ENCODE results near the gene CHORDC1. TPM values are rescaled to one million over a fixed set of nuclear protein-coding genes. Genes with fewer than 3 reads are reported as not detected.
"Not testable (repeated sequence)": the region's sequence is repeated elsewhere in the genome, so short reads cannot be mapped to it uniquely, and the experiment has no call there.

The CHORDC1 gene
- total RNA-seq, 1 donor from 2014 or later = 41.4 TPM

GRCh38 chr11:90187839-90188238 is 35.0 kb downstream of the CHORDC1 start:
- TF ChIP-seq, protein P1, sequence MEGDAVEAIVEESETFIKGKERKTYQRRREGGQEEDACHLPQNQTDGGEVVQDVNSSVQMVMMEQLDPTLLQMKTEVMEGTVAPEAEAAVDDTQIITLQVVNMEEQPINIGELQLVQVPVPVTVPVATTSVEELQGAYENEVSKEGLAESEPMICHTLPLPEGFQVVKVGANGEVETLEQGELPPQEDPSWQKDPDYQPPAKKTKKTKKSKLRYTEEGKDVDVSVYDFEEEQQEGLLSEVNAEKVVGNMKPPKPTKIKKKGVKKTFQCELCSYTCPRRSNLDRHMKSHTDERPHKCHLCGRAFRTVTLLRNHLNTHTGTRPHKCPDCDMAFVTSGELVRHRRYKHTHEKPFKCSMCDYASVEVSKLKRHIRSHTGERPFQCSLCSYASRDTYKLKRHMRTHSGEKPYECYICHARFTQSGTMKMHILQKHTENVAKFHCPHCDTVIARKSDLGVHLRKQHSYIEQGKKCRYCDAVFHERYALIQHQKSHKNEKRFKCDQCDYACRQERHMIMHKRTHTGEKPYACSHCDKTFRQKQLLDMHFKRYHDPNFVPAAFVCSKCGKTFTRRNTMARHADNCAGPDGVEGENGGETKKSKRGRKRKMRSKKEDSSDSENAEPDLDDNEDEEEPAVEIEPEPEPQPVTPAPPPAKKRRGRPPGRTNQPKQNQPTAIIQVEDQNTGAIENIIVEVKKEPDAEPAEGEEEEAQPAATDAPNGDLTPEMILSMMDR (IDR thresholded peaks at IDR 0.05; ENCODE audit: borderline replicate concordance) = no peak
- no peak for DNase-seq
- H3K27me3 ChIP-seq (ENCODE audit: low read depth) = no peaks in the 10 kb centered on the region
- no peaks in the 10 kb centered on the region for H3K4me1 ChIP-seq
- no peak overlapping the region for H3K27ac ChIP-seq (replicated peaks)
- intact Hi-C loops (cut with micrococcal nuclease) = no loop called here
- H3K36me3 ChIP-seq = peaks cover 9% of the 10 kb centered on the region
- H3K4me3 ChIP-seq = no peak overlapping the region
- no peaks in the 10 kb centered on the region for H3K9me3 ChIP-seq (replicated peaks)

GRCh38 chr11:90179923-90180322 is 42.9 kb downstream of the CHORDC1 start:
- Histone ChIP-seq H3K27ac (replicated peaks) (no peak overlapping the region), H3K27me3 (ENCODE audit: low read depth) (no peaks in the 10 kb centered on the region), H3K4me1 (no peaks in the 10 kb centered on the region), H3K36me3 (no peaks in the 10 kb centered on the region), H3K9me3 (replicated peaks) (peaks cover 4% of the 10 kb centered on the region), H3K4me3 (no peak overlapping the region)
- TF ChIP-seq, protein P1 (IDR thresholded peaks at IDR 0.05; ENCODE audit: borderline replicate concordance) = no peak
- intact Hi-C loops (cut with micrococcal nuclease) = no loop called here
- no peak for DNase-seq

GRCh38 chr11:90178751-90179150 is 44.1 kb downstream of the CHORDC1 start:
- Histone ChIP-seq H3K4me3 (no peak overlapping the region), H3K4me1 (no peaks in the 10 kb centered on the region), H3K36me3 (peaks cover 6% of the 10 kb centered on the region), H3K27ac (replicated peaks) (no peak overlapping the region), H3K27me3 (ENCODE audit: low read depth) (no peaks in the 10 kb centered on the region), H3K9me3 (replicated peaks) (peaks cover 4% of the 10 kb centered on the region)
- TF ChIP-seq, protein P1 (IDR thresholded peaks at IDR 0.05; ENCODE audit: borderline replicate concordance) = no peak
- DNase-seq = no peak
- intact Hi-C loops (cut with micrococcal nuclease) = no loop called here

DNA sequence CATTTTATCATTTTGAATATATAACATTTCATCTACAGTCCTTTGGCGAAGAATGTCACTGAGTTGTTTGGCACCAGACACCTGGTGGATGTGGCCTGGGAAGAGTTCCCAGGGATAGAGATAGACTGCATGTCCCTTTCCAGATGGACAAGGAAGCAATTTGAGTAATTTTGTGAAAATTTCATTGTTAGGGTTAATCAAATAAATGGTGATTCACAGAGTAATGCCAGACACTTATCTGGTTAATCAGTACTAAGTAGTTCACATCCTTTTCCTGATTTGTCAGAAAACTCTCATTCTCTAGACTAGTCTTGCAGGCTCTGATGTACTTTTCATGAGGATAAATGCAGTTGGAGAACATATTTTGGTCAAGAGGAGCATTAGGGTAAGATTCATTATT is 46.8 kb downstream of the CHORDC1 start:
- H3K4me3 ChIP-seq = no peak overlapping the region
- TF ChIP-seq, protein P1 (IDR thresholded peaks at IDR 0.05; ENCODE audit: borderline replicate concordance) = no peak
- no peak for DNase-seq
- no peaks in the 10 kb centered on the region for H3K27me3 ChIP-seq (ENCODE audit: low read depth)
- intact Hi-C loops (cut with micrococcal nuclease) = no loop called here
- no peaks in the 10 kb centered on the region for H3K4me1 ChIP-seq
- H3K36me3 ChIP-seq = peaks cover 6% of the 10 kb centered on the region
- H3K9me3 ChIP-seq (replicated peaks) = peaks cover 4% of the 10 kb centered on the region
- H3K27ac ChIP-seq (replicated peaks) = no peak overlapping the region

DNA sequence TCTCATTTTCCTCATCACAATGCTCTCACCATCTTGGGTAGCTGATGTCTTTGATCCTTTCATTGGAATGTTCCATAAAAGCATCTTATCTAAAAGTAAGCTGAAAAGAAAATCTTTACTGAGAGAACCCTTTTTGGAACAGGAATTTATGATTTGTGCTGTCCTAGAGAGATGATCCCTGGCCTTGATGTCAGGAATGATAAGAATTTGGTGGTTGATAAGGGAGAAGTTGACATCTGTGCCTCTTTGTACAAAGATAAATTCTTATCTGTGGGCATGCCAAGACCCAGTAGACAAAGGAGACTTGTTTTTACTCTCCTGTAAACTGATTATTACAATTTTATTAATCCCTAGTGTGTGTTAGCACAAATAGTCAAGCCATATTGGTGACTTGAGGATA is 51.5 kb downstream of the CHORDC1 start:
- no peak for DNase-seq
- TF ChIP-seq, protein P1 (IDR thresholded peaks at IDR 0.05; ENCODE audit: borderline replicate concordance) = no peak
- peaks cover 6% of the 10 kb centered on the region for H3K36me3 ChIP-seq
- no peaks in the 10 kb centered on the region for H3K27me3 ChIP-seq (ENCODE audit: low read depth)
- H3K27ac ChIP-seq (replicated peaks) = no peak overlapping the region
- H3K9me3 ChIP-seq (replicated peaks) = no peaks in the 10 kb centered on the region
- no peaks in the 10 kb centered on the region for H3K4me1 ChIP-seq
- H3K4me3 ChIP-seq = no peak overlapping the region
- intact Hi-C loops (cut with micrococcal nuclease) = no loop called here

DNA sequence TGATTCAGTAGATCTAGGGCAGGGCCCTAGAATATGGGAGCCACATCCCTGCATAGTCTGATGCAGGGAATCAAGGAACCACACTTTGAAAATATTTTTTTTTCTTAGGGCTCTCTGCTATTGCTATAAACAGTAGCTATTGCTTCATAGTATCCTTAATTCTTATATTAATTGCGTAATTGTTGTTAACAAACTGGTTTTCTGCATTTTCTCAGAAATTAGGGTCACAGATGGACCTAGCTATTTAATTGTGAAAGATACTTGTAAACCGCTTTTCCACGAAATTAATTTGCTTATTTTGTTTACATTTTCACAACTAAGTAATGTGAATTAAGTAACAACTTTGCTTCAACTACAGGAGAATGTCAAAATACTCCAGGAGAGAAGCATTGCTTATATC is 54.3 kb downstream of the CHORDC1 start:
- no peak for DNase-seq
- intact Hi-C loops (cut with micrococcal nuclease) = no loop called here
- no peaks in the 10 kb centered on the region for H3K4me1 ChIP-seq
- H3K36me3 ChIP-seq = no peaks in the 10 kb centered on the region
- no peak overlapping the region for H3K27ac ChIP-seq (replicated peaks)
- H3K9me3 ChIP-seq (replicated peaks) = no peaks in the 10 kb centered on the region
- H3K4me3 ChIP-seq = no peak overlapping the region
- TF ChIP-seq, protein P1 (IDR thresholded peaks at IDR 0.05; ENCODE audit: borderline replicate concordance) = no peak
- H3K27me3 ChIP-seq (ENCODE audit: low read depth) = no peaks in the 10 kb centered on the region

GRCh38 chr11:90167704-90168103 is 55.1 kb downstream of the CHORDC1 start:
- intact Hi-C loops (cut with micrococcal nuclease); H3K4me1 ChIP-seq; DNase-seq; H3K27ac ChIP-seq (replicated peaks); H3K36me3 ChIP-seq; H3K27me3 ChIP-seq (ENCODE audit: low read depth); H3K9me3 ChIP-seq (replicated peaks); H3K4me3 ChIP-seq: not testable (repeated sequence)

DNA sequence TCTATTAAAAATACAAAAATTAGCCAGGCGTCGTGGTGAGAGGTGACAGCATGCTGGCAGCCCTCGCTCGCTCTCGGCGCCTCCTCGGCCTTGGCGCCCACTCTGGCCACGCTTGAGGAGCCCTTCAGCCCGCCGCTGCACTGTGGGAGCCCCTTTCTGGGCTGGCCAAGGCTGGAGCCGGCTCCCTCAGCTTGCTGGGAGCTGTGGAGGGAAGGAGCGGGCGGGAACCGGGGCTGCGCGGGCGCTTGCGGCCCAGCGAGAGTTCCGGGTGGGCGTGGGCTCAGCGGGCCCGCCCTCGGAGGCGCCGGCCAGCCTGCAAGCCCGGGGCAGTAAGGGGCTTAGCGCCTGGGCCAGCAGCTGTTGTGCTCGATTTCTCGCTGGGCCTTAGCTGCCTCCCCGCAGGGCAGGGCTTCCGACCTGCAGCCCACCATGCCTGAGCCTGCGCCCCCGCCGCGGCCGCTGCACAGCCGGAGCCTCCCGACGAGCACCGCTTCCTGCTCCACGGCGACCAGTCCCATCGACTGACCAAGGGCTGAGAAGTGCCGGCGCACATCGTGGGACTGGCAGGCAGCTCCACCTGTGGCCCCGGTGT is 55.8 kb downstream of the CHORDC1 start:
- H3K27me3 ChIP-seq (ENCODE audit: low read depth); H3K9me3 ChIP-seq (replicated peaks); H3K4me1 ChIP-seq; H3K4me3 ChIP-seq; H3K27ac ChIP-seq (replicated peaks); intact Hi-C loops (cut with micrococcal nuclease); DNase-seq; H3K36me3 ChIP-seq: not testable (repeated sequence)

Data from left ventricle myocardium inferior (tissue), 1 donor.